Testis (tissue), 3 donors: Measurements from ENCODE around the gene DAP. TPM values are rescaled to one million over a fixed set of nuclear protein-coding genes. Genes with fewer than 3 reads are reported as not detected.

Source experiments
- DNase-seq: peaks from one replicate; pipeline ENCODE4 v3.0.0-alpha.2; 2019
- H3K27ac ChIP-seq, 2 donors: fragments of 200-600 bp; sonication (generic); one replicate each; pipeline ENCODE4 v1.5.1; 2019
- H3K27me3 ChIP-seq: fragments of 200-600 bp; sonication (generic); one replicate; pipeline ENCODE4 v1.5.1; 2019
- H3K36me3 ChIP-seq: fragments of 200-600 bp; sonication (generic); one replicate; pipeline ENCODE4 v1.5.1; 2017; ENCODE audit warnings: low read depth; ENCODE audit errors: missing control alignments
- H3K4me1 ChIP-seq: fragments of 200-600 bp; sonication (generic); one replicate; pipeline ENCODE4 v1.5.1; 2019
- H3K4me3 ChIP-seq, 2 donors: fragments of 200-600 bp; sonication (generic); one replicate each; pipeline ENCODE4 v1.5.1; 2017 to 2019
- H3K9me3 ChIP-seq: fragments of 200-600 bp; sonication (generic); one replicate; pipeline ENCODE4 v1.5.1; 2017
- CTCF ChIP-seq, 3 experiments: fragments of 450-650 bp in 2 of 3; fragments of 200-600 bp in 1 of 3; sonication (generic) in 1 of 3; IDR thresholded peaks; one replicate each; pipeline ENCODE4 v1.5.1; 2016 to 2019; ENCODE audit warnings: antibody characterized with exemption in 3 of 3, mild to moderate bottlenecking in 2 of 3, moderate library complexity in 1 of 3
- POLR2A ChIP-seq: fragments of 450-650 bp; IDR thresholded peaks from one replicate; pipeline ENCODE4 v1.6.1; 2017; ENCODE audit warnings: antibody characterized with exemption, mild to moderate bottlenecking, moderate library complexity
- WGBS, 2 donors: methylation state at CpG; one replicate each; pipeline ENCODE4 v1.1.5; 2018; 5-methylcytosine and 5-hydroxymethylcytosine counted together
- intact Hi-C: fragments of 100-400 bp; cut with DNase I; formaldehyde crosslinking; loops from one replicate; pipeline ENCODE4 v1.15.1; 2023; ENCODE audit warnings: low total_unique reads
- polyA plus RNA-seq: library from polyadenylated mRNA; stranded (reverse); fragments of 350-450 nt; fragmentation: Illumina TruSeq; extraction: RNeasy Lipid Tissue Mini Kit (QIAGEN cat#74804); gene quantifications from one replicate; pipeline ENCODE4 v1.2.3, GENCODE V29; 2014; ENCODE audit warnings: low read depth, low replicate concordance; ENCODE audit not compliant: insufficient read depth
- total RNA-seq, 2 donors: library from RNA; depleted of rRNA; stranded (reverse); fragments of >200 nt; gene quantifications; one replicate each; pipeline ENCODE4 v1.2.3, GENCODE V29; 2016

The DAP gene
- total and polyA plus RNA-seq, 3 donors from 2014 or later, result 46.3 to 92.2 (median 48.1) TPM

GRCh38 chr5:10715605-10716290 lies 45.3 kb downstream of the DAP start:
- TF ChIP-seq CTCF (IDR thresholded peaks at IDR 0.05) (no peak), POLR2A (no peak)
- Histone ChIP-seq H3K4me1 (no peaks in the 10 kb centered on the region), H3K9me3 (no peaks in the 10 kb centered on the region), H3K27me3 (no peaks in the 10 kb centered on the region), H3K4me3 (no peak overlapping the region), H3K27ac (no peak overlapping the region), H3K36me3 (no peaks in the 10 kb centered on the region)
- WGBS, 2 donors, result 82% methylated on average over 9 of the region's 9 CpGs
- intact Hi-C loops, result no loop called here
- DNase-seq, result no peak

- no peaks in the 10 kb centered on the region for H3K9me3 ChIP-seq
- TF ChIP-seq POLR2A, result no peak
- no peaks in the 10 kb centered on the region for H3K4me1 ChIP-seq
- H3K27me3 ChIP-seq, result no peaks in the 10 kb centered on the region
- intact Hi-C loops, result no loop called here
- DNase-seq, result no peak
- no peaks in the 10 kb centered on the region for H3K36me3 ChIP-seq
- WGBS, 2 donors, result 94 to 96% methylated on average over 7 to 8 of the region's 8 CpGs
- no peak overlapping the region for H3K27ac ChIP-seq
- no peak overlapping the region for H3K4me3 ChIP-seq
Observed at GRCh38 chr5:10712574-10713366, 48.3 kb downstream of the DAP start.

GRCh38 chr5:10711562-10711961 lies 49.5 kb downstream of the DAP start:
- Histone ChIP-seq H3K36me3 (no peaks in the 10 kb centered on the region), H3K4me3 (no peak overlapping the region), H3K4me1 (no peaks in the 10 kb centered on the region), H3K9me3 (no peaks in the 10 kb centered on the region), H3K27me3 (no peaks in the 10 kb centered on the region), H3K27ac (no peak overlapping the region)
- WGBS, 2 donors, result 87 to 88% methylated on average over 6 of the region's 6 CpGs
- TF ChIP-seq POLR2A, result no peak
- TF ChIP-seq CTCF (IDR thresholded peaks at IDR 0.05), result no peak
- intact Hi-C loops, result no loop called here
- DNase-seq, result no peak

GRCh38 chr5:10710513-10711128 lies 50.4 kb downstream of the DAP start:
- TF ChIP-seq CTCF (IDR thresholded peaks at IDR 0.05) (no peak), POLR2A (no peak)
- no peak for DNase-seq
- no peak overlapping the region for H3K27ac ChIP-seq
- no peaks in the 10 kb centered on the region for H3K27me3 ChIP-seq
- H3K4me1 ChIP-seq, result no peaks in the 10 kb centered on the region
- WGBS, 2 donors, result 90 to 92% methylated on average over 10 of the region's 10 CpGs
- H3K36me3 ChIP-seq, result no peaks in the 10 kb centered on the region
- no peak overlapping the region for H3K4me3 ChIP-seq
- intact Hi-C loops, result no loop called here
- no peaks in the 10 kb centered on the region for H3K9me3 ChIP-seq

- Histone ChIP-seq H3K27me3 (no peaks in the 10 kb centered on the region), H3K9me3 (no peaks in the 10 kb centered on the region), H3K36me3 (no peaks in the 10 kb centered on the region), H3K4me3 (no peak overlapping the region), H3K4me1 (no peaks in the 10 kb centered on the region), H3K27ac (no peak overlapping the region)
- 74 to 79% methylated on average over 6 to 8 of the region's 8 CpGs for WGBS, 2 donors
- TF ChIP-seq POLR2A (no peak), CTCF (IDR thresholded peaks at IDR 0.05) (no peak)
- DNase-seq, result no peak
- intact Hi-C loops, result no loop called here
Observed at GRCh38 chr5:10709933-10710332, 51.1 kb downstream of the DAP start.
